Measurements from ENCODE around the gene ZNRD2. TPM values are rescaled to one million over a fixed set of nuclear protein-coding genes. Genes with fewer than 3 reads are reported as not detected.

ZNRD2 gene
- total and polyA plus RNA-seq, 2 of the 8 experiments (the other 6 are each of a cell fraction or from before 2014, with no cell fraction given): 53.4 to 125 TPM

GRCh38 chr11:65569164-65569972 lies 909 bp upstream of the ZNRD2 start:
- peak overlapping the region in 3 of 4 experiments; percentile 8 to 73 (median 38); a peak in 5 of 7 replicates for H3K9ac ChIP-seq (replicated peaks in 1 of 4; ENCODE audit: extremely low read depth in 1 of 4, low read depth in 3 of 4, low read length in 3 of 4)
- peak overlapping the region; percentile 67 to 97 (median 92) for H3K4me3 ChIP-seq (ENCODE audit: extremely low read depth in 1 of 4, insufficient read depth in 2 of 4, low read depth in 3 of 4, low read length in 4 of 4)
- H3K36me3 ChIP-seq (ENCODE audit: control insufficient read depth in 2 of 4, insufficient read depth in 4 of 4, low read length in 3 of 4): no peaks in the 10 kb centered on the region
- 0 out of 2 replicates have a peak overlapping the region, but pooled peaks have one; percentile 61 for H2BK15ac ChIP-seq (ENCODE audit: low read length)
- peaks cover 6% of the 10 kb centered on the region; the same call in 1 of the 2 replicates for H3K23me2 ChIP-seq (ENCODE audit: low read depth, low read length)
- peaks cover 15 to 16% of the 10 kb centered on the region in 2 experiments for H4K20me1 ChIP-seq (replicated peaks in 1 of 2; ENCODE audit: control insufficient read depth in 1 of 2, insufficient read depth in 2 of 2, low read length in 2 of 2)
- TF ChIP-seq HDAC2 (IDR thresholded peaks at IDR 0.05; ENCODE audit: borderline replicate concordance in 1 of 2, low read depth in 2 of 2, low read length in 2 of 2) (no peak), CREB1 (IDR thresholded peaks at IDR 0.05) (no peak), JUND (IDR thresholded peaks at IDR 0.05; ENCODE audit: low read length) (no peak), CEBPB (IDR thresholded peaks at IDR 0.05; ENCODE audit: low read depth, low read length) (no peak), PHF8 (conservative IDR thresholded peaks at IDR 0.05; ENCODE audit: low read depth, low read length) (0 out of 2 replicates have a peak, but pooled peaks have one; percentile 38), SUZ12 (IDR thresholded peaks at IDR 0.05; ENCODE audit: low read length) (no peak), CTBP2 (IDR thresholded peaks at IDR 0.05; ENCODE audit: borderline replicate concordance, insufficient read depth, insufficient read length, low read length) (no peak), RFX5 (IDR thresholded peaks at IDR 0.05; ENCODE audit: borderline replicate concordance, low read depth, low read length) (no peak)
- no peaks in the 10 kb centered on the region for H3K9me3 ChIP-seq (ENCODE audit: insufficient read depth in 2 of 2, low read depth in 1 of 2, low read length in 1 of 2)
- peaks cover 0 to 3% (median 0%) of the 10 kb centered on the region in 4 experiments; a peak in 3 of 7 replicates for H3K27me3 ChIP-seq (replicated peaks in 1 of 4; ENCODE audit: control insufficient read depth in 3 of 4, extremely low read depth in 1 of 4, insufficient read depth in 3 of 4, low read length in 3 of 4)
- H3K23ac ChIP-seq (ENCODE audit: insufficient read length): no peak overlapping the region
- no peak overlapping the region for H2BK12ac ChIP-seq (ENCODE audit: low read depth, low read length)
- peaks cover 5 to 23% (median 14%) of the 10 kb centered on the region in 4 experiments for H3K4me1 ChIP-seq (replicated peaks in 1 of 4; ENCODE audit: control insufficient read depth in 3 of 4, insufficient read depth in 4 of 4, low read length in 3 of 4)
- H2BK5ac ChIP-seq (ENCODE audit: low read depth, low read length): peak overlapping the region; percentile 21; the same call in 1 of the 2 replicates
- H4K91ac ChIP-seq (replicated peaks; ENCODE audit: insufficient read length, low read length): no peak overlapping the region
- peaks cover 0 to 11% of the 10 kb centered on the region in 2 experiments; a peak in 1 of 4 replicates for H3K79me2 ChIP-seq (ENCODE audit: control insufficient read depth in 1 of 2, insufficient read depth in 2 of 2, low read length in 2 of 2)
- H3K4me2 ChIP-seq (ENCODE audit: insufficient read depth in 1 of 2, low read depth in 2 of 2, low read length in 2 of 2): peak overlapping the region; percentile 72 to 90
- WGBS, 2 experiments (ENCODE audit: extremely low coverage in 1 of 2, insufficient coverage in 1 of 2, insufficient read length in 1 of 2, insufficient replicate concordance in 2 of 2, low coverage in 1 of 2, low lambda C conversion rate in 2 of 2, missing lambda C conversion rate in 1 of 2): 22% methylated on average over 28 of the region's 28 CpGs; no CpG with 5 or more reads in 1 of the 2 experiments
- no peak overlapping the region for H2AFZ ChIP-seq (ENCODE audit: low read length)
- CTCF ChIA-PET (ENCODE audit: partially characterized antibody): interaction anchor here (0.8 to 16.3 kb wide), 9 partner anchors 9 to 294 kb away, joined by 3 to 284 read pairs (median 31); partner anchors contain the start of gene LTBP3
- no peak overlapping the region for H2BK120ac ChIP-seq (replicated peaks; ENCODE audit: low read depth, low read length)
- H4K8ac ChIP-seq (ENCODE audit: extremely low read depth, insufficient read depth, low read length): no peak overlapping the region
- H3K18ac ChIP-seq (ENCODE audit: extremely low read depth, low read length): 0 out of 2 replicates have a peak overlapping the region, but pooled peaks have one; percentile 48
- H3K56ac ChIP-seq (replicated peaks; ENCODE audit: insufficient read length, low read depth, low read length): peak overlapping the region; percentile 34
- POLR2A ChIA-PET (ENCODE audit: partially characterized antibody): interaction anchor here (0.9 to 2.0 kb wide), 4 partner anchors 10 to 72 kb away, joined by 3 to 14 read pairs (median 4); partner anchors contain the start of gene LTBP3
- FAIRE-seq: no peak
- peaks cover 2% of the 10 kb centered on the region; the same call in 1 of the 2 replicates for H3K79me1 ChIP-seq (ENCODE audit: low read depth, low read length)
- DNase-seq (ENCODE audit: low read depth in 1 of 2, low spot score in 2 of 2): no peak
- peak overlapping the region; percentile 8 for H3K4ac ChIP-seq (replicated peaks; ENCODE audit: insufficient read length, low read depth, low read length)
- H2BK20ac ChIP-seq (ENCODE audit: low read length): no peak overlapping the region
- no peak overlapping the region for H3K14ac ChIP-seq (ENCODE audit: insufficient read length)
- H2AK5ac ChIP-seq (ENCODE audit: low read depth, low read length): no peak overlapping the region
- H4K5ac ChIP-seq (ENCODE audit: insufficient read length, low read depth, low read length): peak overlapping the region; percentile 47
- peak overlapping the region; percentile 13; the same call in 1 of the 2 replicates for H3K27ac ChIP-seq (ENCODE audit: low read depth, low read length)
